Measurements from ENCODE around the gene ACSF2. TPM values are rescaled to one million over a fixed set of nuclear protein-coding genes. Genes with fewer than 3 reads are reported as not detected.
A peak's percentile ranks its signal among the peaks of the same experiment; 100 is the strongest.

Gene ACSF2
- total and polyA plus RNA-seq, 2 of the 13 experiments (the other 11 are each of a cell fraction or from before 2014, with no cell fraction given) = 87.3 to 109 TPM

DNA sequence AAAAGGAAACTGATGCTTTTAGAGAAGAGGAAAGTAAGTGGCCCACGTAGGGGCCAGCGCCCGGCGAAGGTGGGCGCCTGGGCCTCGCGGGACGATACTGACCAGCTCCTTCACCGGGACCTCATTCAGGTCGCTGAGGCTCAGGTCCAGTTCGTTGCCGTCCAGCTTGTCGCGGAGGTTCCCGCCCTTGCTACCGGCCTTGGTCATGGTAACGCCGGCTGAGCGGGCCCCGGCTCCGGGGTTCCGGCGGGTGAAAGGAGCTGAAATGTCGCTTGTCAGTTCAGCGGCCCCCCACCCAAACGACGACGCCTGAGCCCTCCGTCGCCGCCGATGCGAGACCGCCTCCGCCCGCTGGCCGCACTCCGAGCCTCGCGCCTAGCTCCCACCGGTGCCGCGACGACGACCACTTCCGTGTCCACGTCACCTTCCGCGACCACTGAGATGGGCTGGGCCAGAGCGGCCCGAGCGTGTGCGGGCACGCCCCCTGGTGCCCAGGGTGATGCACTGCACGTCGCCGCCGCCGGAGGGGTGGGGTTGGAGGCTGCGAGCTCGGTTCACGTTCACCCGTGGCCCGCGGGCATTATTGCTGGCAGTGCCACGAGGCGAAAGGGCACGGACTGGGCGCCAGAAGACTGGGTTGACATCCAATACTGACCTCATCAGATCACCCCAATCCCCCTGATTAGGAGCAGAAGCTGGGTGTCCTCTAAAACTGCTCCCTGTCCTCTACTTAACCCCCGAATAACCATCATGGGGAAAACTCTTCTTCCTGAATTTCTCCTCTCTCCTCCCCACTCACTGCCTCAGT lies 28.7 kb upstream of the ACSF2 start, which contains the start of gene LRRC59 (continued):
- no peak for TF ChIP-seq CENPX (CRISPR knock-in tag; IDR thresholded peaks at IDR 0.05)
- TF ChIP-seq SALL1 (CRISPR knock-in tag; IDR thresholded peaks at IDR 0.05) = peak; percentile 99
- no peak for TF ChIP-seq ZNF562 (CRISPR knock-in tag; IDR thresholded peaks at IDR 0.05; ENCODE audit: borderline replicate concordance)
- TF ChIP-seq ZSCAN25 (CRISPR knock-in tag; IDR thresholded peaks at IDR 0.05) = peak; percentile 98
- TF ChIP-seq ISX (CRISPR knock-in tag; conservative IDR thresholded peaks at IDR 0.05) = no peak
- peak; percentile 54; the same call in 1 of the 2 replicates for TF ChIP-seq RCOR2 (CRISPR knock-in tag; IDR thresholded peaks at IDR 0.05)
- TF ChIP-seq, protein P1, sequence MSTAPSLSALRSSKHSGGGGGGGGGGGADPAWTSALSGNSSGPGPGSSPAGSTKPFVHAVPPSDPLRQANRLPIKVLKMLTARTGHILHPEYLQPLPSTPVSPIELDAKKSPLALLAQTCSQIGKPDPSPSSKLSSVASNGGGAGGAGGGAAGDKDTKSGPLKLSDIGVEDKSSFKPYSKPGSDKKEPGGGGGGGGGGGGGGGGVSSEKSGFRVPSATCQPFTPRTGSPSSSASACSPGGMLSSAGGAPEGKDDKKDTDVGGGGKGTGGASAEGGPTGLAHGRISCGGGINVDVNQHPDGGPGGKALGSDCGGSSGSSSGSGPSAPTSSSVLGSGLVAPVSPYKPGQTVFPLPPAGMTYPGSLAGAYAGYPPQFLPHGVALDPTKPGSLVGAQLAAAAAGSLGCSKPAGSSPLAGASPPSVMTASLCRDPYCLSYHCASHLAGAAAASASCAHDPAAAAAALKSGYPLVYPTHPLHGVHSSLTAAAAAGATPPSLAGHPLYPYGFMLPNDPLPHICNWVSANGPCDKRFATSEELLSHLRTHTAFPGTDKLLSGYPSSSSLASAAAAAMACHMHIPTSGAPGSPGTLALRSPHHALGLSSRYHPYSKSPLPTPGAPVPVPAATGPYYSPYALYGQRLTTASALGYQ (CRISPR knock-in tag; IDR thresholded peaks at IDR 0.05) = peak; percentile 94
- TF ChIP-seq, protein P2, sequence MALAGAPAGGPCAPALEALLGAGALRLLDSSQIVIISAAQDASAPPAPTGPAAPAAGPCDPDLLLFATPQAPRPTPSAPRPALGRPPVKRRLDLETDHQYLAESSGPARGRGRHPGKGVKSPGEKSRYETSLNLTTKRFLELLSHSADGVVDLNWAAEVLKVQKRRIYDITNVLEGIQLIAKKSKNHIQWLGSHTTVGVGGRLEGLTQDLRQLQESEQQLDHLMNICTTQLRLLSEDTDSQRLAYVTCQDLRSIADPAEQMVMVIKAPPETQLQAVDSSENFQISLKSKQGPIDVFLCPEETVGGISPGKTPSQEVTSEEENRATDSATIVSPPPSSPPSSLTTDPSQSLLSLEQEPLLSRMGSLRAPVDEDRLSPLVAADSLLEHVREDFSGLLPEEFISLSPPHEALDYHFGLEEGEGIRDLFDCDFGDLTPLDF (CRISPR knock-in tag; IDR thresholded peaks at IDR 0.05) = 0 out of 2 replicates have a peak, but pooled peaks have one; percentile 55
- 0 out of 2 replicates have a peak, but pooled peaks have one; percentile 78 for TF ChIP-seq ZNF816 (CRISPR knock-in tag; IDR thresholded peaks at IDR 0.05; ENCODE audit: borderline replicate concordance)
- TF ChIP-seq ZNF558 (CRISPR knock-in tag; IDR thresholded peaks at IDR 0.05; ENCODE audit: borderline replicate concordance) = peak; percentile 94
- TF ChIP-seq ZFP1 (CRISPR knock-in tag; IDR thresholded peaks at IDR 0.05) = peak; percentile 89; the same call in 1 of the 2 replicates
- peak; percentile 78 for TF ChIP-seq ZNF264 (CRISPR knock-in tag; IDR thresholded peaks at IDR 0.05)
- peak; percentile 100 for TF ChIP-seq HDAC2 (CRISPR knock-in tag; IDR thresholded peaks at IDR 0.05)
- peak; percentile 98 for TF ChIP-seq ZNF160 (CRISPR knock-in tag; IDR thresholded peaks at IDR 0.05)
- TF ChIP-seq NFATC3 (CRISPR knock-in tag; IDR thresholded peaks at IDR 0.05) = peak; percentile 73; the same call in 1 of the 2 replicates
- TF ChIP-seq ZNF383 (CRISPR knock-in tag; IDR thresholded peaks at IDR 0.05; ENCODE audit: borderline replicate concordance) = no peak
- TF ChIP-seq, protein P3, sequence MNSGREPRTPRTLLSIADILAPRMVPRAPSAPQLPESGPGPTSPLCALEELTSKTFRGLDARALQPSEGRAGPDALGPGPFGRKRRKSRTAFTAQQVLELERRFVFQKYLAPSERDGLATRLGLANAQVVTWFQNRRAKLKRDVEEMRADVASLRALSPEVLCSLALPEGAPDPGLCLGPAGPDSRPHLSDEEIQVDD (CRISPR knock-in tag; IDR thresholded peaks at IDR 0.05; ENCODE audit: borderline replicate concordance) = peak; percentile 93
- TF ChIP-seq, protein P4, sequence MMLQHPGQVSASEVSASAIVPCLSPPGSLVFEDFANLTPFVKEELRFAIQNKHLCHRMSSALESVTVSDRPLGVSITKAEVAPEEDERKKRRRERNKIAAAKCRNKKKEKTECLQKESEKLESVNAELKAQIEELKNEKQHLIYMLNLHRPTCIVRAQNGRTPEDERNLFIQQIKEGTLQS (CRISPR knock-in tag; IDR thresholded peaks at IDR 0.05) = peak; percentile 96
- peak; percentile 99 for TF ChIP-seq FOXC1 (CRISPR knock-in tag; IDR thresholded peaks at IDR 0.05; ENCODE audit: borderline replicate concordance)
- no peak for TF ChIP-seq MBD4 (IDR thresholded peaks at IDR 0.05; ENCODE audit: borderline replicate concordance, low read length)
- peak; percentile 94 for TF ChIP-seq TEAD3 (CRISPR knock-in tag; optimal IDR thresholded peaks at IDR 0.05; ENCODE audit: borderline replicate concordance)
- TF ChIP-seq ZNF326 (CRISPR knock-in tag; IDR thresholded peaks at IDR 0.05; ENCODE audit: borderline replicate concordance) = no peak
- TF ChIP-seq SMARCC2 (IDR thresholded peaks at IDR 0.05) = no peak
- peak; percentile 97 for TF ChIP-seq JUN (CRISPR knock-in tag; IDR thresholded peaks at IDR 0.05)
- TF ChIP-seq, protein P5, sequence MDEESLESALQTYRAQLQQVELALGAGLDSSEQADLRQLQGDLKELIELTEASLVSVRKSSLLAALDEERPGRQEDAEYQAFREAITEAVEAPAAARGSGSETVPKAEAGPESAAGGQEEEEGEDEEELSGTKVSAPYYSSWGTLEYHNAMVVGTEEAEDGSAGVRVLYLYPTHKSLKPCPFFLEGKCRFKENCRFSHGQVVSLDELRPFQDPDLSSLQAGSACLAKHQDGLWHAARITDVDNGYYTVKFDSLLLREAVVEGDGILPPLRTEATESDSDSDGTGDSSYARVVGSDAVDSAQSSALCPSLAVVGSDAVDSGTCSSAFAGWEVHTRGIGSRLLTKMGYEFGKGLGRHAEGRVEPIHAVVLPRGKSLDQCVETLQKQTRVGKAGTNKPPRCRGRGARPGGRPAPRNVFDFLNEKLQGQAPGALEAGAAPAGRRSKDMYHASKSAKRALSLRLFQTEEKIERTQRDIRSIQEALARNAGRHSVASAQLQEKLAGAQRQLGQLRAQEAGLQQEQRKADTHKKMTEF (CRISPR knock-in tag; IDR thresholded peaks at IDR 0.05) = peak; percentile 99
- TF ChIP-seq ZNF878 (CRISPR knock-in tag; IDR thresholded peaks at IDR 0.05) = 0 out of 2 replicates have a peak, but pooled peaks have one; percentile 45

All from HepG2 (cell line).